Cardiac muscle cell (in vitro differentiated cells and primary cell): ENCODE data around the gene TMEM106C. TPM values are rescaled to one million over a fixed set of nuclear protein-coding genes. Genes with fewer than 3 reads are reported as not detected.

Experiments
- DNase-seq, 2 donors: peaks; one replicate each; pipeline versions ENCODE4 v3.0.0 to v3.0.0-alpha.2; 2010 to 2017; ENCODE audit warnings: low read depth in 1 of 2, low spot score in 1 of 2
- H3K27ac ChIP-seq: fragments of 200-600 bp; sonication (generic); 2 replicates; pipeline ENCODE4 v1.5.1; 2016
- H3K27me3 ChIP-seq: fragments of 200-600 bp; sonication (generic); 2 replicates; pipeline ENCODE4 v1.6.0; 2016; ENCODE audit warnings: control low read depth
- H3K36me3 ChIP-seq: fragments of 200-600 bp; sonication (generic); 2 replicates; pipeline ENCODE4 v1.5.1; 2016; ENCODE audit warnings: control low read depth
- H3K4me1 ChIP-seq: fragments of 200-600 bp; sonication (generic); 2 replicates; pipeline ENCODE4 v1.8.1; 2017; ENCODE audit warnings: low read depth, mild to moderate bottlenecking, mixed run types
- H3K4me3 ChIP-seq: fragments of 200-600 bp; sonication (generic); 2 replicates; pipeline ENCODE4 v1.5.1; 2016; ENCODE audit warnings: mild to moderate bottlenecking
- H3K9me3 ChIP-seq: fragments of 200-600 bp; sonication (generic); 2 replicates; pipeline ENCODE4 v1.5.1; 2017; ENCODE audit warnings: low read depth, mild to moderate bottlenecking, control low read depth
- polyA plus RNA-seq: library from polyadenylated mRNA; unstranded; fragments of >200 nt; fragmentation: Nextera tagmentation; extraction: Ambion mirVana; gene quantifications from 2 replicates; pipeline ENCODE4 v1.2.1, GENCODE V29; 2016
- total RNA-seq: library from RNA; depleted of rRNA; stranded (reverse); fragments of >200 nt; gene quantifications from 2 replicates; pipeline ENCODE4 v1.2.3, GENCODE V29; 2016
- TF ChIP-seq, protein P1 (sequence below): IDR thresholded peaks from 2 replicates; pipeline ENCODE4 v1.5.1; 2012; ENCODE audit warnings: low read depth, mild to moderate bottlenecking, low read length

The TMEM106C gene, protein sequence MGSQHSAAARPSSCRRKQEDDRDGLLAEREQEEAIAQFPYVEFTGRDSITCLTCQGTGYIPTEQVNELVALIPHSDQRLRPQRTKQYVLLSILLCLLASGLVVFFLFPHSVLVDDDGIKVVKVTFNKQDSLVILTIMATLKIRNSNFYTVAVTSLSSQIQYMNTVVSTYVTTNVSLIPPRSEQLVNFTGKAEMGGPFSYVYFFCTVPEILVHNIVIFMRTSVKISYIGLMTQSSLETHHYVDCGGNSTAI
- total RNA-seq: 100 and 102 TPM in 2 replicates
- polyA plus RNA-seq: 108 and 176 TPM in 2 replicates

- H3K36me3 ChIP-seq: no peaks in the 10 kb centered on the region
- TF ChIP-seq, protein P1, sequence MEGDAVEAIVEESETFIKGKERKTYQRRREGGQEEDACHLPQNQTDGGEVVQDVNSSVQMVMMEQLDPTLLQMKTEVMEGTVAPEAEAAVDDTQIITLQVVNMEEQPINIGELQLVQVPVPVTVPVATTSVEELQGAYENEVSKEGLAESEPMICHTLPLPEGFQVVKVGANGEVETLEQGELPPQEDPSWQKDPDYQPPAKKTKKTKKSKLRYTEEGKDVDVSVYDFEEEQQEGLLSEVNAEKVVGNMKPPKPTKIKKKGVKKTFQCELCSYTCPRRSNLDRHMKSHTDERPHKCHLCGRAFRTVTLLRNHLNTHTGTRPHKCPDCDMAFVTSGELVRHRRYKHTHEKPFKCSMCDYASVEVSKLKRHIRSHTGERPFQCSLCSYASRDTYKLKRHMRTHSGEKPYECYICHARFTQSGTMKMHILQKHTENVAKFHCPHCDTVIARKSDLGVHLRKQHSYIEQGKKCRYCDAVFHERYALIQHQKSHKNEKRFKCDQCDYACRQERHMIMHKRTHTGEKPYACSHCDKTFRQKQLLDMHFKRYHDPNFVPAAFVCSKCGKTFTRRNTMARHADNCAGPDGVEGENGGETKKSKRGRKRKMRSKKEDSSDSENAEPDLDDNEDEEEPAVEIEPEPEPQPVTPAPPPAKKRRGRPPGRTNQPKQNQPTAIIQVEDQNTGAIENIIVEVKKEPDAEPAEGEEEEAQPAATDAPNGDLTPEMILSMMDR: peak; percentile 97
- no peaks in the 10 kb centered on the region for H3K4me1 ChIP-seq
- peak; percentile 94 to 97 for DNase-seq
- no peak within 1 kb of the TSS for H3K27ac ChIP-seq
- peaks cover 19% of the 10 kb centered on the region for H3K27me3 ChIP-seq
- peak within 1 kb of the TSS; percentile 43 for H3K4me3 ChIP-seq
- H3K9me3 ChIP-seq: no peaks in the 10 kb centered on the region
Observed at GRCh38 chr12:47963340-47964040, at the start of gene TMEM106C. TMEM106C (plus strand) TSS chr12:47963596; CDS start chr12:47964237, 641 bp downstream.

- Histone ChIP-seq H3K36me3 (no peaks in the 10 kb centered on the region), H3K27ac (no peak overlapping the region), H3K27me3 (peaks cover 19% of the 10 kb centered on the region), H3K9me3 (no peaks in the 10 kb centered on the region), H3K4me3 (no peak overlapping the region), H3K4me1 (no peaks in the 10 kb centered on the region)
- DNase-seq: no peak
- TF ChIP-seq, protein P1: no peak
Observed at GRCh38 chr12:47920913-47921312, 42.5 kb upstream of the TMEM106C start.

- Histone ChIP-seq H3K36me3 (no peaks in the 10 kb centered on the region), H3K27ac (no peak overlapping the region), H3K4me1 (no peaks in the 10 kb centered on the region), H3K27me3 (peaks cover 28% of the 10 kb centered on the region), H3K4me3 (no peak overlapping the region), H3K9me3 (no peaks in the 10 kb centered on the region)
- DNase-seq: no peak
- TF ChIP-seq, protein P1: no peak
Observed at GRCh38 chr12:47921907-47922306, 41.5 kb upstream of the TMEM106C start.

DNA sequence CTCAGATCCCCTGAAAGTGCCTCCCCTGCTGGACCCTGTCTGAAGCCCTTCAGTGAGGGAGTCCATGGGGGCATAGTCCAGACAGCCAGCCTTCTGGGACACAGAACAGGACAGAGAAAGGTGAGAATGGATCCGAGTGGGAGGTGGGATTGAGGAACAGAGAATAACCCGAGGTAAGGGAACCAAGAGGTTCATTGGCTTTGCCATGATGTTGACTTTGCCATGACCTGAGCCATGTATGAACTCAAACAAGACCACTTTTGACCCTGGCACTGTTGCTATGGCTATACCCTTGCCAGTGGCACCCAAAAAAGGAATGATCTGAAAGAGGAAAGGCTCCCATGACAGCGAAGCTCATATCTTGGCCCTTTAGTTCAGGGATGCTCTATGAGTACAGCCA is 36.0 kb upstream of the TMEM106C start:
- no peaks in the 10 kb centered on the region for H3K36me3 ChIP-seq
- H3K27ac ChIP-seq: no peak overlapping the region
- H3K4me3 ChIP-seq: no peak overlapping the region
- TF ChIP-seq, protein P1: no peak
- H3K9me3 ChIP-seq: no peaks in the 10 kb centered on the region
- peaks cover 50% of the 10 kb centered on the region for H3K27me3 ChIP-seq
- no peak for DNase-seq
- H3K4me1 ChIP-seq: no peaks in the 10 kb centered on the region

GRCh38 chr12:47930634-47931033 is 32.8 kb upstream of the TMEM106C start:
- no peaks in the 10 kb centered on the region for H3K9me3 ChIP-seq
- no peak overlapping the region for H3K27ac ChIP-seq
- H3K4me3 ChIP-seq: no peak overlapping the region
- H3K27me3 ChIP-seq: peaks cover 37% of the 10 kb centered on the region
- no peak for DNase-seq
- no peaks in the 10 kb centered on the region for H3K4me1 ChIP-seq
- TF ChIP-seq, protein P1: no peak
- H3K36me3 ChIP-seq: no peaks in the 10 kb centered on the region
